ENCODE results near the gene TPRG1. TPM values are rescaled to one million over a fixed set of nuclear protein-coding genes. Genes with fewer than 3 reads are reported as not detected.

The TPRG1 gene
- total RNA-seq, 3 donors from 2014 or later: 1.4 to 3.2 (median 2.2) TPM

- ATAC-seq: peak; percentile 58
Measured at GRCh38 chr3:189195302-189195701, 23.5 kb downstream of the TPRG1 start.

GRCh38 chr3:189202106-189202505 is 30.3 kb downstream of the TPRG1 start:
- DNase-seq (no peak), ATAC-seq (no peak)
- intact Hi-C loops (cut with DNase I, micrococcal nuclease): no loop called here
- no peaks in the 10 kb centered on the region for H3K36me3 ChIP-seq (ENCODE audit: low read depth)
- no peaks in the 10 kb centered on the region for H3K4me1 ChIP-seq (ENCODE audit: low read depth)
- H3K9me3 ChIP-seq: no peaks in the 10 kb centered on the region
- no peak overlapping the region for H3K4me3 ChIP-seq
- no peak for TF ChIP-seq CTCF (IDR thresholded peaks at IDR 0.05)

More at GRCh38 chr3:189195302-189195701, 23.5 kb downstream of the TPRG1 start:
- TF ChIP-seq CTCF (IDR thresholded peaks at IDR 0.05): no peak
- H3K9me3 ChIP-seq: peaks cover 27% of the 10 kb centered on the region
- H3K4me3 ChIP-seq: no peak overlapping the region
- no peak for DNase-seq
- H3K4me1 ChIP-seq (ENCODE audit: low read depth): no peaks in the 10 kb centered on the region
- H3K36me3 ChIP-seq (ENCODE audit: low read depth): no peaks in the 10 kb centered on the region
- intact Hi-C loops (cut with DNase I, micrococcal nuclease): no loop called here

- Histone ChIP-seq H3K9me3 (no peaks in the 10 kb centered on the region), H3K4me1 (ENCODE audit: low read depth) (no peaks in the 10 kb centered on the region), H3K4me3 (no peak overlapping the region), H3K36me3 (ENCODE audit: low read depth) (no peaks in the 10 kb centered on the region)
- DNase-seq: no peak
- TF ChIP-seq CTCF (IDR thresholded peaks at IDR 0.05): no peak
- ATAC-seq: no peak
- intact Hi-C loops (cut with DNase I, micrococcal nuclease): no loop called here
Measured at GRCh38 chr3:189202583-189202982, 30.8 kb downstream of the TPRG1 start.

- intact Hi-C loops (cut with DNase I, micrococcal nuclease): no loop called here
- peak; percentile 65 for ATAC-seq
Measured at GRCh38 chr3:189204167-189204866, 32.5 kb downstream of the TPRG1 start.

GRCh38 chr3:189204937-189205336 is 33.2 kb downstream of the TPRG1 start:
- no peaks in the 10 kb centered on the region for H3K9me3 ChIP-seq
- ATAC-seq: no peak

More at GRCh38 chr3:189204167-189204866, 32.5 kb downstream of the TPRG1 start:
- H3K36me3 ChIP-seq (ENCODE audit: low read depth): no peaks in the 10 kb centered on the region
- no peak for TF ChIP-seq CTCF (IDR thresholded peaks at IDR 0.05)
- H3K9me3 ChIP-seq: no peaks in the 10 kb centered on the region
- H3K4me3 ChIP-seq: no peak overlapping the region
- H3K4me1 ChIP-seq (ENCODE audit: low read depth): no peaks in the 10 kb centered on the region
- DNase-seq: peak in 1 of 3 donors; percentile 5

More at GRCh38 chr3:189204937-189205336, 33.2 kb downstream of the TPRG1 start:
- no peaks in the 10 kb centered on the region for H3K4me1 ChIP-seq (ENCODE audit: low read depth)
- H3K4me3 ChIP-seq: no peak overlapping the region
- no peak for TF ChIP-seq CTCF (IDR thresholded peaks at IDR 0.05)
- H3K36me3 ChIP-seq (ENCODE audit: low read depth): no peaks in the 10 kb centered on the region
- intact Hi-C loops (cut with DNase I, micrococcal nuclease): no loop called here
- no peak for DNase-seq
